ENCODE measurements around the gene CDK14.

DNA sequence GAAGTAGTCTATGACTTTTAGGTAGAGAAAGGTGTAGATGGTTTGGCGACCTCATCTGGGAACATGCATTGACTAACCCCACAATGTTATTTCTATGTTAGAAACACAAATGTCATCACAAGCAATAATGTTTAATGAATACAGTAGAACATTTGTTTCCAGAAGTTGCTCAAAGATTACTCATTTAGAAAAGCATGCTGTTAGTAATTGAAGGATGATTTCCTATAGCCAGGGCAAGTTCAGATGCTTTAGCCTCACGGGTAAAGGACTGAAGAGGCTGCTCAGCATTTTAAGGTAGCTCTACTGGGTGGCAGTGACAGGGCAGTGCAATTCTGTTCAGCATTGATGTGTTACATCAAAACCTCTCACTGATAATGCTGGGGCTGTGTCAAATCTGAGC is 468.8 kb downstream of the CDK14 start:
- TF ChIP-seq, protein P1, sequence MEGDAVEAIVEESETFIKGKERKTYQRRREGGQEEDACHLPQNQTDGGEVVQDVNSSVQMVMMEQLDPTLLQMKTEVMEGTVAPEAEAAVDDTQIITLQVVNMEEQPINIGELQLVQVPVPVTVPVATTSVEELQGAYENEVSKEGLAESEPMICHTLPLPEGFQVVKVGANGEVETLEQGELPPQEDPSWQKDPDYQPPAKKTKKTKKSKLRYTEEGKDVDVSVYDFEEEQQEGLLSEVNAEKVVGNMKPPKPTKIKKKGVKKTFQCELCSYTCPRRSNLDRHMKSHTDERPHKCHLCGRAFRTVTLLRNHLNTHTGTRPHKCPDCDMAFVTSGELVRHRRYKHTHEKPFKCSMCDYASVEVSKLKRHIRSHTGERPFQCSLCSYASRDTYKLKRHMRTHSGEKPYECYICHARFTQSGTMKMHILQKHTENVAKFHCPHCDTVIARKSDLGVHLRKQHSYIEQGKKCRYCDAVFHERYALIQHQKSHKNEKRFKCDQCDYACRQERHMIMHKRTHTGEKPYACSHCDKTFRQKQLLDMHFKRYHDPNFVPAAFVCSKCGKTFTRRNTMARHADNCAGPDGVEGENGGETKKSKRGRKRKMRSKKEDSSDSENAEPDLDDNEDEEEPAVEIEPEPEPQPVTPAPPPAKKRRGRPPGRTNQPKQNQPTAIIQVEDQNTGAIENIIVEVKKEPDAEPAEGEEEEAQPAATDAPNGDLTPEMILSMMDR (IDR thresholded peaks at IDR 0.05; ENCODE audit: low read depth, low read length) = no peak
- no peak for TF ChIP-seq EZH2phosphoT487 (IDR thresholded peaks at IDR 0.05; ENCODE audit: low read depth)

All from OCI-LY3 (cell line).